Measurements from ENCODE around the gene TEX14.
"Not testable (repeated sequence)": the region's sequence is repeated elsewhere in the genome, so short reads cannot be mapped to it uniquely, and the experiment has no call there.

The TEX14 gene

GRCh38 chr17:58565389-58566311 lies 126.2 kb downstream of the TEX14 start:
- no peak for DNase-seq (ENCODE audit: low read depth)

DNA sequence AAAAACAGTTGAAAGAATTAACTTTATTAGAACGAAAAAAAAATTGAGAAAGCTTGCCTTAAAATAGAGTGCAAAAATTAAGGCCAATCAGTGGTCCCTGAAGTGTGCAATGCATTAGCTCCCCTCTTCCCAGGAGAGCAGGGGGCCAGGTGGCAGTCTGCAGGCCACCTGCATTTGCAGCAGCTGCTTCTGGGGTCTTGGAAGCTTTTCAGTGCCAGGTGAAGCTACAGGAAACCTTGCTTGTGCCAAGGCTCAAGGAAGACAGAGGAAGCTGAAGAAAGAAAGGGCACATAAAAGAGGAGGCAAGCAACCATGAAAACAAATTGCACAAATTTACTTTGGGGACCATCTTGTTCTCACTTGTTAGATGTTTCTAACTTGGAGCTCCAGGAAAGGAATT lies 126.9 kb downstream of the TEX14 start:
- no peak for DNase-seq (ENCODE audit: low read depth)

DNA sequence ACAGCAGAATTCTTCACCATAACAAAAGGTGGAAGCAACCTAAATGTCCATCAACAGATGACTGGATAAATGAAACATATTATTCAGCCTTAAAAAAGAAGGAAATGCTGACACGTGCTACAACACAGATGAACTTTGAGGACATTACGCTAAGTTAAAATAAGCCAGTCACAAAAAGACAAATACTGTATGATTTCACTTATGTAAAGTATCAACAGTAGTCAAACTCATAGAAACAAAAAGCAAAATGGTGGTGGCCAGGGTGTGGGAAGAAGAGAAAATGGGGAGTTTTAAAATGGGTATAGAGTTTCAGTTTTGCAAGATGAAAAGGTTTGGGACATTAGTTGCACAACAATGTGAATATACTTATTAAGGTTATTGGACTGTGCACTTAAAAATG lies 127.6 kb downstream of the TEX14 start:
- DNase-seq (ENCODE audit: low read depth) = no peak

GRCh38 chr17:58560511-58560910 lies 131.3 kb downstream of the TEX14 start:
- DNase-seq (ENCODE audit: low read depth) = no peak

DNA sequence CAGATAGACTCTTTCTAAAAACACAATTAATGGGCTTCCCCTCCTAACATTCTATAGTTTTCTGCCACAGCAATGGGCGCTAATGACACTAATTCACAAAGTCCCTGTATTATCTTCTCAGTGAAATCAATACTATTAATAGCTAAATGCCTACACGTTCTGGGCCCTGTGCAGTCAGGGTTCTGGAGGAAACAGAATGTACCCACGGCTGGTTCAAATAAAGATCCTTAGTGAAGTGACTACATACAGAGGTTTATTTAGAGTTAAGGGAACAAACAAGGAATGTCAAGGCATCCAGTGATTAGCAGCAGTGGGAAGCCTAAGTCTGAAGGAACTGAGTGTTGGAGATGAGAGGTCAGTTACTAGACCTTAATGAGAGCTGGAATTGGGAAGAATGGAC lies 133.9 kb downstream of the TEX14 start:
- no peak for DNase-seq (ENCODE audit: low read depth)

DNA sequence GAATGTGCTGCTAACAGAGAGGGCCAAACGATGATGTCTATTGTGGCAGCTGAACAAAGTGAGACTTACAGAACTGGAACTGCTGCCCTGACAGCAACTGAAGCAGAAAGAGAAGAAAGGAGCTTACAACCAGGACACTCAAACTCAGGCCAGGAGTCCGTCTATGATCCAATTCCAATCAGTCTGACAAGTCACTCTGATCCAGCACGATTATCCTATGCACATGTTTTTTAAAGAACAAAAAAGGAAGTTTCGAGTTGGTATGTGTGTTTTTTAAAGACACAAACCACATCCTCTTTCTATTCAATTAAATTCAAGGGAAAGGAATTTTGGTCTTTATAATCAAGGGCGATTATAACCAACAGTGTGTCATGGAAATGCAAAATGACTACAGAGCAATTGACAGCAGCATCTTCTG lies 135.0 kb downstream of the TEX14 start:
- DNase-seq (ENCODE audit: low read depth) = no peak

DNA sequence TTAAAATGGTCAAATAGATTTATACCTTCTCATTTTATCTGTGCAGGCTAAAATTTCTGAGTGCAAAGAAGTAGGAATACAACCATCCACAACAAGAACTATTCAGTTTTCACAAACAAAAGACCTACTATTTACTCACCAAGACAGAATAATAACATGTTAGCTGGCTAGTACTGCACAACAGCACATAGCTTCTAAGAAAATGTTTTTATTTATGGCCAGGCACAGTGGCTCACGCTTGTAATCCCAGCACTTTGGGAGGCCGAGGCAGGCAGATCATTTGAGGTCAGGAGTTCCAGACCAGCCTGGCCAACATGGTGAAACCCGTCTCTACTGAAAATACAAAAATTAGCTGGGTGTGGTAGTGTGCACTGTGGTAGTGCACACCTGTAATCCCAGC lies 136.7 kb downstream of the TEX14 start:
- DNase-seq (ENCODE audit: low read depth) = not testable (repeated sequence)

GRCh38 chr17:58541249-58541648 lies 150.6 kb downstream of the TEX14 start:
- DNase-seq (ENCODE audit: low read depth) = no peak

DNA sequence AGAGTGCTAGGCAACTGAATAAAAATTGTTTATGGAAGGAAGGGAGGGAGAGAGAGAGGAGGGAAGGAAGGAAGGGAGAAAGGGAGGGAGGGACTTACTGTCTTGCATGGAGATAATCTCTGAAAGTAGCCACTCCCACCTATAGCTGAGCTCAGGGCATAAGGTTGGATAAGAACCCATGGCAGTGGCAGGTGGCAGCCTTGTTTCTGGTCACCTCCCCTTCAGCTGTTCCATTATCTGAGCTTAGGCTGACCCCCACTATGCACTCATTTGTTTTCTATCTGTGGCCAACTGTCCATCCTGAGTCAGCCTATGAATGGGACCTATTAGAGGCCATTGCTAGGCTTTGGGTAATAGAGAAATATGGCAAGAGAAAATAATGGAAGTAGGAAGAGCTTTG lies 152.1 kb downstream of the TEX14 start:
- no peak for DNase-seq (ENCODE audit: low read depth)

- no peak for DNase-seq (ENCODE audit: low read depth)
These were observed 152.9 kb downstream of the TEX14 start for GRCh38 chr17:58538811-58539409.

DNA sequence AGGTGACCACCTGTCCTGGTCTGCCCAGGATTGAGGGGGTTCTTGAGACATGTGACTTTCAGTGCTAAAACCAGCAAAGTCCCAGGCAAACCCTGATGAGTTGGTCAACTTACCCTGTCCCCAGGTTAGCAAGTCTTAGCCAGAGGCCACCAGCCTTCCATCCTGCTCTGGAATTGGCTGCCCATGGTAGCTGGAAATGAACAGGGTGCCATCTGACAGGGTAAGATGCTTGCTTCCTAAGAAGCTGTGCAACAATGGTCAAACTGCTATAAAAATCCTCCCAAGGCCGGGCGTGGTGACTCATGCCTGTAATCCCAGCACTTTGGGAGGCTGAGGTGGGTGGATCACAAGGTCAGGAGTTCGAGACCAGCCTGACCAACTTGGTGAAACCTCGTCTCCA lies 154.6 kb downstream of the TEX14 start:
- DNase-seq (ENCODE audit: low read depth) = no peak

DNA sequence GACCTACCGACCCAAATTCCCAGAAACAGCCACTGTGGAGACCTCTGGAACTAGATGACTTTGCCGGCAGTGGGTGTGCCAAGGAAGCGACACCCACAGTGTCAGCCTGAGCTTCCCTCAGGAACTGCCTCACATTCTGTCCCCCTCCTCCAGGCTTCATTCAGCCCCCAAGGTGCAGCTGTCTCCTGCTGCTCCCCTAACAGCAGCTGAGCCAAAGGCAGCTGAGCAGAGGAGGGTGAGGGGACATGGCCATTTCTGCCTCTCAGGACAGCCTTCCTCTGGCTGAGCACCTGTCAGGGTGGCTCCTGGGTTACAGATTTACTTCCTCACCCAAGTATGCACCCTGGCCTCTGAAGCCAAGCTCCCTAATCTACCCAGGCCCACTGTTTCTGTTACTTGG lies 155.3 kb downstream of the TEX14 start:
- no peak for DNase-seq (ENCODE audit: low read depth)

GRCh38 chr17:58535431-58535830 lies 156.4 kb downstream of the TEX14 start:
- DNase-seq (ENCODE audit: low read depth) = no peak

GRCh38 chr17:58534901-58535421 lies 156.9 kb downstream of the TEX14 start:
- no peak for DNase-seq (ENCODE audit: low read depth)

GRCh38 chr17:58534331-58534730 lies 157.5 kb downstream of the TEX14 start:
- no peak for DNase-seq (ENCODE audit: low read depth)

GRCh38 chr17:58533616-58534188 lies 158.1 kb downstream of the TEX14 start:
- DNase-seq (ENCODE audit: low read depth) = no peak

GRCh38 chr17:58532555-58532951 lies 159.3 kb downstream of the TEX14 start:
- DNase-seq (ENCODE audit: low read depth) = no peak

DNA sequence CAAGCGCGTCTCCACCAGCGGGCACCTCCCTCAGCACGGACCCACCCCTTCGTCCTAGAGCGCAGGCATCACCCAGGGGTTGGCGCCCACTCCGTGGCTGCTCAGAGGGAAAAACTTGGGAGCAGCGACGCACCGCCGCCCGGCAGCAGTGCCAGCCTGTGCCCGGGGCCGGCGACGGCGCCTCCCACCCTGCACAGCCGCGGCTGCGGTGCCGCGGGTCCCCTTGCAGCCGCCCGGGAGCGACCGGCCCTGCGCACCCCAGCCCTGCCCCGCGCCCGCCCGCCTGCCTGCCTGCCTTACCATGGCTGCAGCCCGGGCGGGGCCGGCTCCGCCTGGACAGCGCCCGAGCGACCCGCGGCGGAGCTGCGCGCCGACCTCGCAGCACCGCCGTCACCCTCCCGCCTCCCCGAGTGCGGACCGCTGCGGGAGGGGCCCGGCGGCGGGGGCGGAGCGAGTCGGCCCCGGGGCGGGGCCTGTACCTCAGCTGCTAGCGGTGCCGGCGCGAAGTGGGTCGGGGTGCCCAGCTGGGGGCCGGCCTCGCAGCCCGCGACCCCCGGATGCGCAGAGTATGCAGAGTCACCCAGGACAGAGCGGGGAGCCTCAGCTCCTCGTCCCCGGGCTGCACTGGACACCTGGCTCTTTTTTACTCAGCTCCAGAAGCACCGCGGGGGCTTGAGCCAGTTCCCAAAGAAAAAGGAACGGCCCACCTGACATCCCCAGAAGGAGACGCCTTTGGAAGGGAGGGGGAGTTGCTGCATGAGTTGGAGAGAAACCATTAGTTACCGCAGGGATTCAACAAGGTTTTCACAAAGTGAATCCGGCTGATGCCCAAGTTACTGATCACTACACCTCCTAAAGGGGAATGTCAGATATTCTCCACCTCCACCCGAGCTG lies 159.9 kb downstream of the TEX14 start:
- no peak for DNase-seq (ENCODE audit: low read depth)

DNA sequence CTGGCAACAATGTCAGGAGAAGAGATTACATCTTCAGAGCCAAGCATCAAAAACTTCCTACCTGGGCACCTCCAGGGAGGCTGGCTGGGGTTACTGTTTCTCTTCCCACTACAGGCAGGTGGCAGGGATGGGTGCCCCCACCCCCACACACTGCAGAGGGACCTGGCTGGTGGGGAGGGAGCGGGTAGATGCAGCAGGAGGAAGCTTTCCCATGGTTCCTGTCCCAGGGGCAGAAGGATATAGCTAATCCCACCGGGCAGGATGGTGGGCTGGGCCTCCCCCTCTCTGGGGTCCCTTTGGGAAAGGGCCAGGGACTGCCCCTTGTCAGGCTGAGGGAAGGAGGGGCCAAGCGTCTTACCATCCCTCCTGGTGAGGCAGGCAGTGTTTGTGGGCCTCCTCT lies 160.7 kb downstream of the TEX14 start:
- no peak for DNase-seq (ENCODE audit: low read depth)

DNA sequence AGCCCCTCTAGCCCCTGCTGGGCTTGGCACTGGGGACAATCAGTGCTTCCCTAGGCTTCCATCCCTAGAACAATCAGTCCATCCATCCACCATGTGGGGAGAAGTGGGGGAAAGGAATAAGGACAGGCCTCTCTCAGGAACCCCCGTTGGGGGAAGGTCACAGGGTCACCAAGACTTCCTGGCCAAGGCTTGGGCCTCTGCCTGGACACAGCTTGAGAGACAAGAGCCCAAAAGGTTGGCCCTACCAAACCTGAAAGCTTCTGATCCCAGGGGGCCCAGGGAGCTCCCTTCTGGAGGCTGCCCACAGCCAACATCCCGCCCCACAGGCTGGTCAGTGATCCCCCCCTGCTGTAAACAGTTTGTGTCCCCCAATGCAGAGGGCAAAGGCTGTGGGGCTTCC lies 161.2 kb downstream of the TEX14 start:
- DNase-seq (ENCODE audit: low read depth) = no peak

- DNase-seq (ENCODE audit: low read depth) = no peak
These were observed 162.6 kb downstream of the TEX14 start for GRCh38 chr17:58529275-58529674.

GRCh38 chr17:58528443-58528842 lies 163.4 kb downstream of the TEX14 start:
- DNase-seq (ENCODE audit: low read depth) = no peak

Measured in stromal cell of bone marrow (primary cell).